GM18909 (cell line): Measurements from ENCODE around the gene CCL7.

ENCODE experiments used
- ATAC-seq: cut with Tn5 transposase; IDR thresholded peaks from one replicate; pipeline ENCODE4 v1.9.1; 2021; ENCODE audit warnings: mild to moderate bottlenecking; ENCODE audit not compliant: unreplicated experiment, poor library complexity

CCL7 gene

GRCh38 chr17:34245351-34245905 lies 24.6 kb upstream of the CCL7 start:
- no peak for ATAC-seq

GRCh38 chr17:34246446-34246845 lies 23.6 kb upstream of the CCL7 start:
- no peak for ATAC-seq

DNA sequence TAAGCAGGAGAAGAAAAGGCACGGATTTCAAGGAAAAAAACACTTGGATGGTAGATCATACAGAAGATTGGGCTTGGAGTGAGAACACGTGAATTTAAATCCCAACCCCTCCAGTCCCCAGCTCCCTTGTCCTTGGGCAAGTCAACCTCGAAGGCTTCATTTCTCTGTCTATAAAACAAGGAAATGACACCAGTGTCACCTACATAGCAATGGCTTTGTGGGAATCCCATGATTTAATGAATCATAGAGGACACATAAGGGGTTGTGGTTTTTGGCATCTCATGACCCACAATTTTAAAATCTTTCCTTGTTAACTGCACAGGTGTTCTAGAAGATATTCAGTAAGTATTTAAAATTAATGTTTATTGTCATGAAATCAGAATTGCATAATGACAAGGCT lies 23.1 kb upstream of the CCL7 start:
- no peak for ATAC-seq

- no peak for ATAC-seq
Observed at GRCh38 chr17:34248511-34249024, 21.5 kb upstream of the CCL7 start.

DNA sequence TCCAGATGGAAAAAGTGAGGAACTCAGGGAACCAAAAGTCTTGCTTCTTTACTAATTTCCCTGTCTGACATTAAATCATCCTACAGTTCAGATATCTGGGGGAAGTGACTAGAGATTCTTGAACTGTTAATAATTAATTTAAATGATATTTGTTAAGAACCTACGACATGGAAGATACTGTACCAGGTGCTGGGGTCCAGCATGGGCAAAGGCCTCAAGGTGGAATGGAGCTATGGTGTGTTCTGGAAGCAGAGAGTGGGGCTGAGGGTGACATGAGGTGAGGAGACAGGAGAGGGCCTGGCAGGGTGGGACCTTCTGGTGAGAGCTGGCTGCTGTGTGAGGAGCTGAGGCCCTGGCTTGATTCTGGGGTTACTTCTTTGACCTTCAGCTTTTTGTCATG lies 21.0 kb upstream of the CCL7 start:
- no peak for ATAC-seq

- no peak for ATAC-seq
Observed at GRCh38 chr17:34249478-34249877, 20.5 kb upstream of the CCL7 start.

DNA sequence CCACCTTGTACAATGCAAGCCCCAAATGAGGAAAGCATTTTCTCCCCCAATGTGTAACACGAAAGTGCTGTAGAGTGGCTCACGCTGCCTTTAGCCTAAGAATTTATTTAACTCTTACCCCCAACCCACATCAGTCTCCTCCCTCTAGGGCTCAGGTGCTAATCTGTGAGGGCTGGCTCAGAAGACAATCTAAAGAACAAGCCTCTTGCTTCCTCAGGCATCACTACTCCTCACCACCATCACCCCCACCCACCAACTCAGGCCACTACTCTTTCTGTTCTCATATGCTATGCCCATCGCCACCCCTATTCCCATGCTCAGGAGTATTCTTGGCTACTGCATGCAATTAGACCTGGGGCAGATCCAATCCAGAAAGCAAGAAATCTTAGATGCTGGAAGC lies 18.8 kb upstream of the CCL7 start:
- ATAC-seq: no peak

- ATAC-seq: no peak
Observed at GRCh38 chr17:34252095-34252443, 18.0 kb upstream of the CCL7 start.

GRCh38 chr17:34252444-34253138 lies 17.4 kb upstream of the CCL7 start:
- ATAC-seq: no peak

- no peak for ATAC-seq
Observed at GRCh38 chr17:34253139-34253525, 16.9 kb upstream of the CCL7 start.

- ATAC-seq: no peak
Observed at GRCh38 chr17:34254146-34254545, 15.9 kb upstream of the CCL7 start.

GRCh38 chr17:34254651-34255380 lies 15.2 kb upstream of the CCL7 start, which contains the start of gene CCL2:
Gene CCL2, plus strand, starts transcription at chr17:34255285. Its CDS starts 65 bp downstream, at chr17:34255350.
- no peak for ATAC-seq

DNA sequence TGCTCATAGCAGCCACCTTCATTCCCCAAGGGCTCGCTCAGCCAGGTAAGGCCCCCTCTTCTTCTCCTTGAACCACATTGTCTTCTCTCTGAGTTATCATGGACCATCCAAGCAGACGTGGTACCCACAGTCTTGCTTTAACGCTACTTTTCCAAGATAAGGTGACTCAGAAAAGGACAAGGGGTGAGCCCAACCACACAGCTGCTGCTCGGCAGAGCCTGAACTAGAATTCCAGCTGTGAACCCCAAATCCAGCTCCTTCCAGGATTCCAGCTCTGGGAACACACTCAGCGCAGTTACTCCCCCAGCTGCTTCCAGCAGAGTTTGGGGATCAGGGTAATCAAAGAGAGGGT lies 14.7 kb upstream of the CCL7 start:
- ATAC-seq: no peak

GRCh38 chr17:34255841-34256240 lies 14.2 kb upstream of the CCL7 start:
- no peak for ATAC-seq

DNA sequence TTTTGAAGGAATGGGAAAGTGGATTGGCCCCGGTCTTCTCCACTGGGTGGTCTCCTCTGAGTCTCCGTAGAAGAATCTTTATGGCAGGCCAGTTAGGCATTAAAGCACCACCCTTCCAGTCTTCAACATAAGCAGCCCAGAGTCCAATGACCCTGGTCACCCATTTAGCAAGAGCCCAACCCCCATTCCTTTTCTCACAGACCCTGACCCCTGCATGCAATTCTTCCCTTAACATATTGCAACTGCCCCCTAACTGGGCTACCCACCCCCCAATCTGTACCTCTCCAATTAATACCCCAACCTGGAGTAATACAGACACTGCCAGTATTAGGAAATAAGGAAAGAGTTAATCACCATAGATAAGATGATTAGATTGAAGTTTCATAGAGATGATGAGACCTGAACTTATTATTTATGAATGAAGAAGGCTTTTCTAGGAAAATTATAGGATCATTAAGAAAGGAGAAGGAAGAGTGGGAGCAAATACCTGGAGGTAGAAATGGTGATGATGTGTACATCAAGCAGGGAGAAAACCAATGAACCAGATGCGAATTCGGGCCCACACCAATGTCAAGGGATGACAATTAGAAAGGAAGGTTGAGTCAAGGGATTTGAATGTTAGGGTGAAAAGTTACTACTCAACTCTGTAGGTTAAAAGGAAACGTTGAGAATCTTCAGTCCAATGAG lies 12.6 kb upstream of the CCL7 start:
- ATAC-seq: no peak

- ATAC-seq: no peak
Observed at GRCh38 chr17:34257986-34258326, 12.1 kb upstream of the CCL7 start.

DNA sequence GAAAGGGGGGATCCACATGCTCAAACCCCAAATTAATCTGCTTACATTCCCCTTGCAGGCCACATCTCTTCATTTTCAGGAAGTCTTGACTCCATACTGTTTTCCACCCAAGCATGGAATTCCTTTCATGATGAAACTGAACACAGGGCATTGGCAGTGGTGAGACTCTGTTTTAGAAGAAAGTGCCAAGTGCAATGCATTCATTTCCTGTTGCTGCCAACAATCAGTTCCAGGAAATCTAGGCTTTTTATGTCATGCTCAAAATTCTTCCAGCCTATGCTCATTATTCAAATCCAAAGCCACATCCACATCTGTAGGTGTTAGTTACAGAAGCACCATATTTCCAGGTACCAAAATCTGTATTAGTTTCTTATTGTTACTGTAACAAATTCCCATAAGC lies 10.9 kb upstream of the CCL7 start:
- ATAC-seq: no peak

GRCh38 chr17:34260861-34261260 lies 9.2 kb upstream of the CCL7 start:
- no peak for ATAC-seq

GRCh38 chr17:34261568-34262337 lies 8.3 kb upstream of the CCL7 start:
- ATAC-seq: no peak

GRCh38 chr17:34265711-34266110 lies 4.3 kb upstream of the CCL7 start:
- no peak for ATAC-seq
